IPS-18c (cell line): ENCODE results near the gene CDH4.

Experiments used
- H3K4me3 ChIP-seq: 2 replicates; pipeline ENCODE4 v1.7.0; 2013; ENCODE audit warnings: low read depth, mild to moderate bottlenecking, low read length, moderate library complexity; ENCODE audit not compliant: insufficient read depth
- H3K9me3 ChIP-seq: one replicate; pipeline ENCODE4 v1.6.1; 2013; ENCODE audit warnings: mild to moderate bottlenecking, low read length, moderate library complexity; ENCODE audit not compliant: control insufficient read depth, insufficient read depth

The CDH4 gene

DNA sequence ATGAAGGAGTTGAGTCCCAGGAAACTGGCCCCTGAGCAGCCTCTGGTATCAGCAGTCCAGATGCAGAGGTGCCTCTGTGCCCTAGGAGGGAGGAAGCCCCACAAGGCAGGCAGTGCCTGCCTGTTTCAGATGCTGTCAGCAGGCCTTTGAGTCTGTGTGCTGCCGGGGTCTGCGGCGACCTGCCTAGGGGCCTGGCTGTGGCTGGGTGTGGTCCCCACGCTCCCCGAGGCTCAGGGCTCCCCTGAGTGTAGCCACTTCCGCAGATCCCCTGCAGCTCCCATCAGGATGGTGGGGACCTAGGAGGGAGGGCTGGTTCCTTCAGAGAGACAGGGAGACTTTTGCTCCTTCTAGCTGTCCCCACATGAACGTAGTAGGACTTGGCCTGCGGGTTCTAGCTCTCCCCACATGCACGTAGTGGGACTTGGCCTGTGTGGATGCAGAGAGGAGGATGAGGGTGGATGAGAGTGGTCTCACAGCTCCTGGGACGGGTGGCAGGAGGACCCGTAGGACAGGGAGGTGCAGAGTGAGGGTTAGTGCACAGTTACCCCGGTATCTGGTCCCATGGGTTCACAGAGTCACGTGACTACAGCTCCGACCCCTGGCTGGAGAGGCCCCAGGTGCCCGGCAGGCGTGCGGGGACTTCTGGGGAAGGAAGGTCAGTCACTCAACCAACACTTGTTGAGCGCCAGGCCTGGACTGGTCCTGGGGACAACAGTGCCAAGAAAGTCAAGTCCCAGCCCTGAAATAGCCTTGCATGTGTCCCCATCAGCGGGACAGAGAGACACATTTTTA, 41.0 kb downstream of the CDH4 start:
- no peak overlapping the region for H3K4me3 ChIP-seq
- no peaks in the 10 kb centered on the region for H3K9me3 ChIP-seq

DNA sequence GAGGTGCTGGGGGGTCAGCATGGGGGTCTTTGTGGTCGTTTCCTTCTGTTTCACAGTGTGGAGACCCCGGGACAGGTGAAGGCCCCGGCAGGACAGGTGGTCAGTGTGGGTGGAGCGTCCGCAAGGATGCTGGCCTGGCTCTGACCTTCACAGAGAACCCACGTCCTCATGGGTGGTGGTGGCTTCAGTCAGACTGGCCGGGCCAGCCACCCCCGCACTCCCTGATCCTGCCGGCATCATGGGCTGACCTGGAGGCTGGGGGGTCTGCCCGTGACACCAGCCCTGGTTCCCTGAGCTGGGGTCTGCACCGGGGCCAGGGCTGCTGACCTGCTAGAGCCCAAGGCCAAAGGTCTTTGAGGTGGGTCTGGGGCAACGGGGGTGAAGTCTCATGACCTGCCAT, 41.9 kb downstream of the CDH4 start:
- H3K9me3 ChIP-seq = no peaks in the 10 kb centered on the region
- no peak overlapping the region for H3K4me3 ChIP-seq

DNA sequence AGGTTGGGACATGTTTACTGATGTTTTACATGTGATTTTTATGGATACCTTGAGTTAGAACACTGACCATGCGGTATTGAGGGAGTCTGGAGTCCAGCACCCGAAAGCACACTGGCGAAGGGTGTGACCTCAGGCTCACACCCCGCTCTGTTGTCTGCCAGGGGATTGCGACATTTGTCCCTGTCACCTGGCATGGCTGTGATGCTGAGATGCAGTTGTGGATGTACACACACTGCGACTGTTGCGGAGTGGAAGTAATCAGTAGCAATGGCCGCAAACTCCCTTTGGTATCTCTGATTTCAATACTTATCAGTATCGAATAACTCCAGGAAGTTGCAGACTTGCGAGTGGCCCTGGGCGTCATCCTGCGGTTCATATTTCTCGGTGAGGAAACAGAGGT, 43.2 kb downstream of the CDH4 start:
- Histone ChIP-seq H3K9me3 (no peaks in the 10 kb centered on the region), H3K4me3 (no peak overlapping the region)

DNA sequence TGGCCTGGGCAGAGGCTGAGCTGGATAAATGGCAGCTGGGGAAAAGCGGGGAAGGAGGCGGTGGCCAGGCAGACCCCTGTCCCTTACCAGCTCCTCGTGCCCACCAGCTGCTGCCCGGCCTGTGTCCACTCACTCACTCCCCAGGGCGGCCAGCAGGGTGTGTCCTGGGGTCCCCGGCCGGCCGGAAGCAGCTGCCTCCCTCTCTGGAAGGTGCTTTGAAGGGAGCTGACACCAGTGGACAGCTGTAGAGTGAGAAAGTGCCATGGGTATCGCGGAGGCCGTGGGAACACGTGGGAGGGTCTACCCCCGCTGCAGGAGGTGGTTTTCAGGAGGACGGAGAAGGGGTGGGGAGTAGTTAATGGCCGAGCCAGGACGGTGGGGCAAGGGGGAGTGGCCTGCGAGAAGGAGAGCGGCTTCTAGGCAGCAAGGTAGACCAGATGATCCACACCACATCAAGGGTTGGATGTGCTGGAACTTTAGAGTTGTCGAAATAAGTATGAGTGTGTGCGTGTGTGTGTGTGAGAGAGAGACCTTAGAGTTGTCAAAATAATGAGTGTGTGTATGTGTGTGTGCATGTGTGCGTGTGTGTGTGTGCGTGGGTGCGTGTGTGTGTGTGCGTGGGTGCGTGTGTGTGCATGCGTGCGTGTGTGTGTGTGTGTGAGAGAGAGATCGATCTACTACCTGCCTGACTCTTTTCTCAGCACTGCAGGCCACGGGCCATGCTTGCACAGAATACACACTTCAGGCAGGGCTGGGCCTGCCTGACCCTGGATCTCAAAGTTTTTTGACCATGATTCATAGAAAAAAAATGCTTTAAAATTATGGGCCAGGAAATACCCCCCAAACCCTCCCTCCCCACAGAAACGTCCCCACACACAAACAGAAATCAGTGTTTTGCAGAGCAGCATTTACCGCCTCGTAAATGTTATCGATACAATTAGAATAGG, 43.9 kb downstream of the CDH4 start:
- no peaks in the 10 kb centered on the region for H3K9me3 ChIP-seq
- H3K4me3 ChIP-seq = no peak overlapping the region

DNA sequence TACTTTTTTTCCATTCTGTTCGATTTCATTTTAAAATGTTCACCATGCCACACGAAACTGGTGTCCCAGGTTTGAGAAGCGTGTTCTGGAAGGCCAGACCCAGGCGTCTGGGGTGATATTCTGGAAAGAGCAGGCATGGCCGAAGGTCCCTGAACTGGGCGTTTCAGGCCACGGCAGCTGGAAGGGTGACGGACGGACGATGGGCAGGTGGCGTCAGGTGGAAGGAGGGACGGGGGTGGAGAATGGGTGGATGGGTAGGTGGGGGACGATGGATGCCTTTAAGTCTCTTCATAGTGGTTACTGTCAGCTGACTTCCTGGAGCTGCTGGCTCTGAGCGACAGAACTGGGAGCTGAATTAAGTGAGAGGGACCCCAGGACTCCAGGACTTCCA, 44.6 kb downstream of the CDH4 start:
- Histone ChIP-seq H3K4me3 (no peak overlapping the region), H3K9me3 (no peaks in the 10 kb centered on the region)

DNA sequence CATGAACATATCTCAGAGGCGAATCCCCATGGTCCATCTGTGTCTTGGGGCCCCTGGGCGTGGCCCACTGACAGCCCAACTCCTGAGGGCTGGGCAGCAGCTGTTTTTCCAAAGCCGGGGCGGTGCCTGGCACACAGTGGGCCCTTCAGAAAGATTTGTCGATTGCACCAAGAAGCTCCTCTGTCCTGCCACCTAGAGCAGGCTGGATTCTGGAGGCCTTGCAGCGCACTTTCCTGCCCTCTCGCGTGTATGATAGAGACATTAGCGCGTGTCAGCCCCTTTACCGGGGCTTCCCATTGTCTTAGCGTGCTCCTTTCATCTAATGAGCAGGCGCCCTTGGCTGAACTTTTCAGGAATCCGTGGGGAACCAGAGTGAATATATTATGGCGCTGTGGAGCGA, 45.4 kb downstream of the CDH4 start:
- H3K4me3 ChIP-seq = no peak overlapping the region
- H3K9me3 ChIP-seq = no peaks in the 10 kb centered on the region

DNA sequence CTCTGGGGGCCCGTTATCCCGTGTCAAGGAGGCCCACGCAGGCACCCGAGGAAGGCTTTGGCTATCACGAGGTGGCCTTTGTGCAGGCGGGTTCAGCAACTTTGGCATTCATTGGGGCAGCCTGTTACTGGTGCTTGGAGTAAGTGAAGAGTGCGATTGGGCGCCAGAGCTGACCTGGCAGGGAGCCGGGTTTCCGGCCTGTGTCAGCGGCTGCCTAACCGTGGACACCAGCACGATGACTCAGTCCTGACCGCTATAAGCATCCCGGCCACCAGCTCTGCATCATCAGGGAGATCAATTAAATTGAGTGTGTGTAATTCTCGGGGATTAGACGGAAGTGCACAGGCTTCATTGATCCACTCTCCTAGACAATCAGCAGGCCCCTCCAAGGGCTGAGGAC, 45.9 kb downstream of the CDH4 start:
- no peak overlapping the region for H3K4me3 ChIP-seq
- H3K9me3 ChIP-seq = no peaks in the 10 kb centered on the region

DNA sequence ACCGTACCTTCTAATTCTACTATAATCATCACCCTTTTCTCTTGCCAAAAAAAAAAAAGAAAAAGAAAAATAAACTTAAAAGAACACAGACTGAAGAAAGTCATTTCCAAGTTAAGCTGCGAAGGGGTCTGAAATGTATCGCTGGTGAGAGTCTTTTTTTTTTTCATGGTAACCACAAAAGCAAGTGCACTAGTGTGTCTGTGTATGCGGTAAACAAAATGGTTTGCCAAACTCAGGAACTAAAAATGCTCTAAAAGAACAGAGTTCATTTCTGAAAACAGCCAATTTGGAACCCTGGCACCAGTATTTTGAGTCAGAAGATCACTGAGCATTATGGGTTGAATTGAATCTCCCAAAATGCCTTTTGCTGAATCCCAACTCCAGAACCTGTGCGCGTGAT, 46.6 kb downstream of the CDH4 start:
- Histone ChIP-seq H3K4me3 (no peak overlapping the region), H3K9me3 (no peaks in the 10 kb centered on the region)

DNA sequence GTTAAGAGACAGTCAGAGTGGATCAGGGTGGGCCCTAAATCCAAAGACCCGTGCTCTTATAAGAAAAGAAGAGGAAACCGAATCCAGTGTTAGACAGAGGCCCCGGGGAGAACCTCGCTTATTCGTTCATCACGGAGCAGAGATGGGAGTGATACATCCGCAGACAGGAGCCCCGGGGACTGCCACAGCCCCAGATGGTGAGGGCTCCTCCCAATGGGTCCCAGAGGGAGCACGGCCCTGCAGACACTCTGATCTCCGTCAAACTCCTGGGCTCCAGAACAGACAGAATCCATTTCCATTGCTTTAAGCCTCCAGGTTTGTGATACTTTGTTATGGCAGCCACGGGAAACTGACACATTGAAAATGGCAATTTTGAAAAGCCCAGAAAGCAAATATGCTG, 47.0 kb downstream of the CDH4 start:
- no peak overlapping the region for H3K4me3 ChIP-seq
- H3K9me3 ChIP-seq = no peaks in the 10 kb centered on the region

DNA sequence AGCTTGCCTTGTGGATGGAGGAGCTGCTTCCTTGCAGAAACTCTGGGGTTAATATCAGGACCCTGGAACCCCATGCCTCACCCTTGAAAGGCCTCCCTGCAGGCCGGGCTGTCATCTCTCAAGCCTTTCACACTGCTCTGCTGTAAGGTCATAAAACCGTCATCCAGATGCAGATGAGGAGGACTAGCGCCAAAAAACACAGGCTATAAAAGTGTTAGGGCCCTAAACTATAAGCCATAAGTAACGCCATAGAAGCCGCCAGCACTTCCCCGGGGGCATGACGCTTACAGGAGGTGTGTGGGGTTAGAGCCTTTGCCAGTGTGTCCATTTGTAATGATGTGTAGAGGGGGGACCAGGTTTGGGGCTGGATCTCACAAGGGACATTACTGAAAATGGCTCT, 47.6 kb downstream of the CDH4 start:
- H3K4me3 ChIP-seq = no peak overlapping the region
- no peaks in the 10 kb centered on the region for H3K9me3 ChIP-seq

DNA sequence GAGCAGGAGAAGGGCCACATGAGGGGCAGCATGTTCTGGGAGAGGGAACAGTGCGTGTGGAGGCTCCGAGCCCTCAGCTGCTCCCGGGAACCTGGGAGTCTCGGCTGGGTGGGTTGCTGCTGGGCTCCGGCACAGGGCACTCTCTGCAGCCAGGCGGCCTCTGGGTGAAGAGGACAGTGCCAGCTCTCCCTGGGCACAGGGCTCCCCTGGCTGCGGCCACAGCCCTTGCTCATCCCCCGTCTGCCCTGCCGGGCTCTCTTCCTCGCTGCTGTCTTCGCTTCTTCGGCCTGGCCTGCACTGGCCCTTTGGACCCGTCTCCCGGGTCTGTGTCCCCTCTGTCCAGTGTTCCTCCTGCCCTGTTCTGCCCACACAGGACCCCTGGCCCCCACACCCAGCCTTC, 48.2 kb downstream of the CDH4 start:
- no peaks in the 10 kb centered on the region for H3K9me3 ChIP-seq
- H3K4me3 ChIP-seq = no peak overlapping the region

DNA sequence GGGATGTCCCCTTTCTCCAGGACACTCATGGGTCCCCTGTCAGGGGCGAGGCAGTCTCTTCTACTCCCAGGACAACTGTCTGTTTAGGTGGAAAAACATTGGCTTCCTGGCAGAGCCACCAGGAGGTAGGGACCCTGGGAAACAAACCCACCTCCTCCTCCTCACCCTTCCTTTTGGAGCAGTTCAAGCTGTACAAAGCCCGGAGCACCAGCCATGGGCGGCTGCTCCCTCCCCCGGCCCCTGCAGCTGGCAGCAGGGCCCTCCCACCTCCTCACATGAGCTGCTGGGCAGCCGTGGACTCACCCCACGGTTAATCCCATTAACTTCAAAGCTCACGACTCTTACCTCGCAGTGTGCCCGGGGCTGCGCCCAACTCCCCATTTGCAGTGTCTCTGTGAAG, 48.6 kb downstream of the CDH4 start:
- H3K4me3 ChIP-seq = no peak overlapping the region
- H3K9me3 ChIP-seq = no peaks in the 10 kb centered on the region

DNA sequence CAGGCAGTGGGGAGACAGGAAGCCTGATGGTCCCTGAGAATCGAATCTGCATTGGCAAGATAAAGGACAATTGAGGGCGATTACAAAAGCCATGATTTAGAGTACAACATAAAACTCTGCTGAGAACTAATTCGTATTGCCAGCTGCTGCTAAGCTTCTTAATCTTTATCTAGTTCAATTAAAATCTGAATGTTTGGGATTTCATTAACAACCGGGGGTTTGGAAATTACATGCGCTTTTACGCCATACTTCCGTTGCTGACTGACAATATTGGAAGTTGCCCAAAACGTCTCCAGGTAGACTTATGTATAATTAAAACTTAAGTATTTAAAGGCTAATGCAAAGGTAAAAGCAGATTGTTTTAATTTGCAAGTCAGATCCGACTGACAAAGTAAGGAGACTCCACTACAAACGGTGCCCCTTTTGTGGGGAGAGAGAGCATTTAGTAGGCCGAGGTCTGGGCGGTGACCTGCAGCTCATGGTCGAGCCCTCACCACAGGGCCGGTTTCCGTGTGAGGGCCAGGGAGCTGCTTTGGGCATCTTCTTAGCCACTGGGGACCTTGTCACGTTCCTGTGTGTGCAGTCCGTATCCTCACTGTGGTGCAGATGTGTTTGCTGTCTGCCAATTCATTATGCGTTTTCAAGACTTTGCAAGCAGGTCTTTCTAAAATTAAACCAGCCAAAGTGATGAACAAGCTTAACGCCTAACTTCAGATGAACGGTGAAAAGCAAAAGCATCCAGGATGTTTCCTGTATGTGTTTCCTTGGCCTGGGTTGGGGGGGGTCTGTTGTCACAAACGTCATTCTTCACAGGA, 49.9 kb downstream of the CDH4 start:
- no peaks in the 10 kb centered on the region for H3K9me3 ChIP-seq
- no peak overlapping the region for H3K4me3 ChIP-seq

DNA sequence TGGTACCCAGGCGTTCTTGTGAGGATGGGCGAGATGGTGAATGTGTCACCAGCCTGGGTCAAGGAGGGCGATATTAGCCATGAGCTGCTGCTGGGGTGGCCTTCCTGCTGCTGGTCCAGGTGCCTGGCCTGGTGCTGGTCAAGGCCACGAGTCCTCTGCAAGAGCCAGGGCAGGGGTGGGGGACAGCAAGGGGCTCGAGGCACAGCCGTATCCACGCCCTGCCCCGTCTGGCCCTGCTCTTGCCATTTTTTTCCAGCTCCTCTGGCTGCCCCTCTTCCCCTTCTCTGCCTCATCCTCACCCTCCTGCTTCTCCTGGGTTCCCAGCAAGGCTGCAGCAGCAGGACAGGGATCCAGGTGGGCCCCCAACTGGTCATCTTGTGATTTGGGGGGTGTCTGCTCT, 51.2 kb downstream of the CDH4 start:
- H3K9me3 ChIP-seq = no peaks in the 10 kb centered on the region

DNA sequence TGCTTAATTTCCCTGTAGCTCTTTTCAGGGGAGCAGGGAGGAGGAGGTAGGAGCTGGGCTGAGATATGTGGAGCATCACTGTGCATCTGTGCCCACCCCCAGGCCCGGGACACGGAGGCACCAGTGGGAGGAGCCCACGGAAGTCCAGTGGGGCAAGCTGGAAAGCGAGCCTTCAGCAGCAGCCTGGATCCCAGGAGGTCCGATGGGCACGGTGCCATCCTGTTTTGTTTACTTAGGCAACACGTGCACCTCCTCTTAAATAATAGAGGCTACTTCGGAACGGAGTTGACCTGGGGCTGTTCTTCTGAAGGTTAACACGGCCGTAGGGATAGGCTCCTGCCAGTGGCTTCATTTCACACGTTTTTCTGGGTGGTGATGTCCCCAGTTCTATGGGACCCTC, 51.6 kb downstream of the CDH4 start:
- H3K4me3 ChIP-seq = no peak overlapping the region
- H3K9me3 ChIP-seq = no peaks in the 10 kb centered on the region

More for the DNA sequence above, 51.2 kb downstream of the CDH4 start:
- H3K4me3 ChIP-seq = no peak overlapping the region

DNA sequence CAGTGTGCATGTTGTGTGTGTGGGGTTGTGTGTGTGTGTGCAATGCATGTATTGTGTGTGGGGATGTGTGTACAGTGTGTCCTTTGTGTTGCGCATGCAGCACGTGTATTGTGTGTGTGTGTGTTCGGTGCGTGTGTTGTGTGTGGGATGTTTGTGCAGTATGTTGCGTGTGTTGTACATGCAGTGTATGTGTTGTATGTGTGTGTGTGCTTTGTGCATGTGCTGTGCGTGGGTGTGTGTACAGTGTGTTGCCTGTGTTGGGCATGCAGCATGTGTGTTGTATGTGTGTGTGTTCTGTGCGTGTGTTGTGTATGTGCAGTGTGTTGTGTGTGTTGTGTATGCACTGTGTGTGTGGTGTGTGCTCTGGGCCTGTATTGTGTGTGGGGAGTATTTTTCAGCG, 52.7 kb downstream of the CDH4 start:
- H3K9me3 ChIP-seq = no peaks in the 10 kb centered on the region
- no peak overlapping the region for H3K4me3 ChIP-seq

DNA sequence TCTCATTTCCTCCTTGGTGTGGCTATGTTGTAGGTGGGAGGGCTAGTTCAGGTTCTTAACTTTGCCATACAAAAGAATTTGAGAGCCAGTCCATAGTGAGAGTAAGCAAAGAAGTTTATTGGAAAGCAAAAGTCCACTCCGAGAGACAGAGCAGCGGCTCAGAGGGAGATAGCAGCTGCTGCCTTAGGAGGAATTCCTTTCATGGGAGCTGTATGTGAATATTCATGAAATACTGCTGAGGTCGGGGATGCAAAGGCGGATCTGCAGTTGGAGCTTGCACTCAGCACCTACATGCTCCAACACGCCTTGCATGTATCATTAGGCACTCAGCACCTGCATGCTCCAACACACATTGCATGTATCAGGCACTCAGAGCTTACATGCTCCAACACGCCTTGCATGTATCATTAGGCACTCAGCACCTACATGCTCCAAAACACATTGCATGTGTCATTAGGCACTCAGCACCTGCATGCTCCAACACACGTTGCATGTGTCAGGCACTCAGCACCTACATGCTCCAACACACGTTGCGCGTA, 54.9 kb downstream of the CDH4 start:
- H3K4me3 ChIP-seq = no peak overlapping the region

More for the DNA sequence above, 54.9 kb downstream of the CDH4 start:
- H3K9me3 ChIP-seq = no peaks in the 10 kb centered on the region
